GM19035 (cell line): ENCODE measurements around the gene ABCB11.

Experiments
- ATAC-seq: cut with Tn5 transposase; IDR thresholded peaks from one replicate; pipeline ENCODE4 v1.9.1; 2021; ENCODE audit not compliant: unreplicated experiment

The ABCB11 gene

DNA sequence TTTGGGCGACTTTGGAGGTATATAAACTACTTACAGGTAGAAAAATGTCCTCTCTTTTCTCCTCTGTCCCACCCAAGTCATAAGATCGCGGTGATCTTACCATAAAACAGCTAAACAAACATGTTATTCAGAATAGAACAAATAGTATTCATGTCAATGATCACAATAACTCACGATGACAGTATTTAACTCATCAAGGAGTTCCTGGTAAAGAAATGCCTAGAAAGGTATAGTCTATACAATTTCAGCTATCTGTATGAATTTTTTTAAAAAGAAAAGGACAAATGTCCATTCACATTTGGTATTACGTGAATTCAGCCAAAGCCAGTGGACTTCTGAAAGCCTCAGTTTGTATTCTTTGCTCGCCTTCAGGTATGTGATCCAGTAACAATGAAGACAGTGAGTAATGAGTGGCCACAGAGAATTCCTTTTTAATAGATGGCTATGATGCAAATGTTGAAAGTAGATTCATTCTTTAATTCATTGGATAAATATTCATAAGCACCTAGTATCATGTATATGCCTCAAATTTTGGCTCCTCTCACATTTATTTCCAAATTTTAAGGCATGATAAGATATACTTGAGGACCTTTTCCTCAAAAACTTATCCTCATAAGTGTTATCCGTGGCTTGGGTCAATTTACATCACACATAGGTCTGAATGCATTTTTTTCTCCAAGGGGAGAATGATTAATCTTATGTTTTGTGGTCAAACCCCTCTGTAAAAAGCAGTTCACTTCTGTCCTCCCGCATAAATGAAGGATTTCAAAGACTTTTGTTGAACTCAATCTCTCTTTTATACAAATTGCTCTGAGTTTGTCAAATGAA, 20.3 kb downstream of the ABCB11 start:
- ATAC-seq, result no peak

DNA sequence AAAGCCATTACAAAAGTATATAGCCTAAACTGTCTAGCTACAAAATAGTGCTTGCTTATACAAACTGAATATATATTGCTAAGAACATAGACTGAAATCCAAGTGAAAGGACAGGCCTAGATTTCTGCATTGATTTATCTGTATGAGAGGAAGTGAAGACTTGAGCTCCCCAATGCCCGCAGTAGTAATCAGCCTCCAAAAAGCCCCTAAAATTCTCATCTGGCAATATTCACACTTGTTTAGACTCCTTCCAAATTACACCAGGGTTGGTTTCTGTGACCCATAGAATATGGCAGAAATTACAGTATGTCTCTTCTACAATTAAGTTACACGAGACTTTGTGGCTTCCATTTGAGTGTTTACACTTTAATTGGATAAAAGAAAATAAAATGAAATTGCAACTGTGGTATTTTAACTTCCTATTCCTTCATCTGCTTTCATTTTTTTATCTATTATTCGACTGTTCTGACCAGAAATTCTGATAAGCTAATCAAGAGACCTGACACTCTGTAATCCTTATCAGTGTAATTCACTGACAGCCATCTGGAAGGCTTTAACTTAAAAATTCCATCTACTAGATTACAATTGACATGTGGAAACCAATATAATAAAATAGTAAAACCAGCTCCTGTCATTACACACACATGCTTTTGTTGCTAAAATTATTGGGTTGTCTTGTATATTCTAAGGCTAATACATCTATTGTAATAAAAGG, 21.1 kb downstream of the ABCB11 start:
- no peak for ATAC-seq

DNA sequence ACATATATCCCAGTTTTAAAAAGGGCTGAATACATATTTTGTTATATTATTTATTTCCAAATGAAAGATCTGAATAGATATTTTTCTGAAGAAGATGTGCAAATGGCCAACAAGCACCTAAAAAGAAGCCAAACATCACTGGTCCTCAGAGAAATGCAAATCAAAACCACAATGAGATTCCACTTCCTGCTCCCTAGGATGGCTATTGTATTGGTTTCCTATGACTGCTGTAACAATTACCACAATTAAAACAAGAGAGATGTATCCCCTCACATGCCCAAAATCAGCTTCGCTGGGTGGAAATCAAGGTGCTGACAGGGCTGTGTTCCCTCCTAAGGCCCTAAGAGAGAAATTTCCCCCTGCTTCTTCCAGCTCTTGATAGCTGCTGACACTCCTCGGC, 23.2 kb downstream of the ABCB11 start:
- no peak for ATAC-seq

- no peak for ATAC-seq
Measured at GRCh38 chr2:169007356-169007755, 23.8 kb downstream of the ABCB11 start.

- ATAC-seq, result no peak
Measured at GRCh38 chr2:169006665-169007064, 24.5 kb downstream of the ABCB11 start.

GRCh38 chr2:169005994-169006393, 25.1 kb downstream of the ABCB11 start:
- no peak for ATAC-seq

GRCh38 chr2:169005080-169005598, 26.0 kb downstream of the ABCB11 start:
- no peak for ATAC-seq

DNA sequence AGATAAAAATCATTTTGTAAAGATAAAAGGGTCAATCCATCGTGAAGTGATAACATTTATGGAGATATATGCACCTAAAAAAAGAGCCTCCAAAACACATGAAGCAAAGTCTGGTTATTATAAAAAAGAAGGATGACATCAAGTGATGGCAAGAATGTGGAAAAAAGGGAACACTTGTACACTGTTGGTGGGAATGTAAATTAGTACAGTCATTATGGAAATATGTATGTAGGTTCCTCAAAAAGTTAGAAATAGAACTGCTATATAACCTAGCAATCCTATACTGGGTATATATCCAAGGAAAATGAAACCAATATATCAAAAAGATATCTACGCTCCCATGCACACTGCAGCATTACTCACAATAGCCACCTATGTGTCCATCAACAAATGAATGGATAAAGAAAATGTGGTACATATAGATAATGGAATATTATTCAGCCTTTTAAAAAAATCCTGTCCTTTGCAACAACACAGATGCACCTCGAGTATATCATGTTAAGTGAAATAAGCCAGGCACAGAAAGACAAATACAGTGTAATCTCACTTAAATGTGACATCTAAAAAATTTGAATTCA, 28.9 kb downstream of the ABCB11 start:
- ATAC-seq, result no peak

DNA sequence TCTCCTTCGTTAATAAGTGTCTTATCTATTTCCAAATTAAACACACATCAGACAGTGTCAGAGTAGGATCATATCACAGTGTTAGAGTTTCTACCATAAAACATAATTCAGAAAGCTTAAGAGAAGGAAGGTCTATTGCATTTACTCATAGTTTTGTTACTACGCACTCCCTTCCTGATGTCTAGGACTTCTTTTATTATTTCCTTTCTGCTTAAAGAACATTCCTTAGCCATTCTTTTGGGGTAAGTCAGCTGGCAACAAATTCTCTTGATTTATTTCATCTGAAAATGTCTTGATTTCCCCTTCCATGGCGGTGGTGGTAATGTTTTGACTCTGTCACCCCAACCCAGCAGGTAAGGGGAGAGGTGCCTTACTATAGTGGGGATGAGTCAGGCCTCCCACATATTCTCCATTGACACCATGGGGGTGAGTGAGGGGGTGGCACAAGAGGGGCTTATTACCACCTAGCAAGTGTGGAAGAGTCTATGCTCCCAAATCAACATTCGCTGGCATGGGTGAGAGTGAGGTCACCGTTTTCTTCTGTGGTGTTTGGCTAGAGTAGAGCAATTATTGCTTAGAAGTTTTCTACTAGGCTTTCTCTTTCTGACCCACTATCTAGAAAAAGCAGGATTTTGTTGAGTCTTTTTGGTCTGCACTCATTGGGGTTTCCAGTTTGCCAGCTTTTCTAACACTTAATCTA, 29.9 kb downstream of the ABCB11 start:
- no peak for ATAC-seq

- ATAC-seq, result no peak
Measured at GRCh38 chr2:168999668-169000213, 31.4 kb downstream of the ABCB11 start.

DNA sequence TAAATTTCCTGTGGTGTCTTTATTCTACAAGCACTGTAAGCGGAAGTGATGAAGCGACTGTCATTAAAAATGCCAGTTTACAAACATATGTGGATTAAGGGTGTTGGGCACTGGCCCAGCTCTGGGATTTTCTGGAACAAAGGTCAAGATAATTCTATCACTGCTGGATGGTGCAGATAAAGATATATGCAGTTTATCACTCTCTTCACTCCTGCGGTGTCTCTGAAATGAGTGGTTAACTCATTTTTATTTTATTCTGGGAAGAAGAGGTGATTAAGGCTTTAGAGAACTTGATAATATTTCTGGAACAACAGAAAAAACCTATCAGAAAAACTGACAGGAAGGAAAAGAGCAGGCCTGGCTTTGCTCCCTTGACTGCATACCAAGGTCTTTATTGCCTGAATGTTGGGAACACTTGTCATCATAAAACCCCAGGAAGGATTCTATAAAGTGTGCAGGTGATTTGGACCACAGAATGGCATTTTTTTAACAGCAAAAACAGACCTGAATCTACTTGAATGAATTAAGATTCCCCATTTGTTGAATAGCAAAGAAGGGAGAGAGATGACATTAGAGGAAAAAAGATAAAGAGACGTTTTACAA, 32.4 kb downstream of the ABCB11 start:
- no peak for ATAC-seq

GRCh38 chr2:168997794-168998193, 33.3 kb downstream of the ABCB11 start:
- no peak for ATAC-seq

- no peak for ATAC-seq
Measured at GRCh38 chr2:168997118-168997521, 34.0 kb downstream of the ABCB11 start.

- no peak for ATAC-seq
Measured at GRCh38 chr2:168995744-168996143, 35.4 kb downstream of the ABCB11 start.

GRCh38 chr2:168993538-168993937, 37.6 kb downstream of the ABCB11 start:
- no peak for ATAC-seq

DNA sequence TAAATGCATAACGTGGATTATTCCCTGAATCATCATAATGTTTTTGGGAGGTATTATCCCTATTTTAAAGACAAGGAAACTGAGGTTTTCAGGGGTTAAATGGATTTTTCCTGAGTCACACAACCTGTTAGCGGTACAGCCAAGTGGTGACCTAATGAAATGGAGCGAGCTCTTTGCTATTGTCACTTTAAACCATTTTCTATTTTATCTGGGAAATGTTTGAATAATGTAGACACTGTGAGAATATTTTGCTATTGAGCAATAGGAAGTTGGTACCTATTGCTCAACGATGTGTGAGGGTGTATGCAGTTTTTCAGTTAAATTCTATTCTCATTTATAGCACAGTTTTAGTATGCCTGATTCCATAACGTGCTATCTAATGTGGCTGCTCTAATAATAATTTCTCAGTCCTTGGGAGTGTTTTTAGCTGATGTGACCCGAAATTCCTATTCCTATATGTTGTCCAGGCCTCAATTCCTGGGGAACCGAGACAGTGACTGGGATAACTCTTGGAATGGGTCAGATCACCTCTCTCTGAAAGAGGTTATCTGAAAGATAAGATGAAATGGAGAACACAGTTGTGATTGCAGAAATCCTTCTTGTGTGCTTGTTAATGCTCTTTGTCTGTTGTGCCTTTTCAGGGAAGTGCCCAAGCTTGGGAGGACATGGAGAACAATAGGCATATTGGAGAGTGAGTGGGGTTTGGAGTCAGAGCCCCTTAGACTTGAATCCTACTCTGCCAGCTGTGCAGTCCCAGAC, 38.4 kb downstream of the ABCB11 start:
- no peak for ATAC-seq

GRCh38 chr2:168992026-168992425, 39.1 kb downstream of the ABCB11 start:
- no peak for ATAC-seq

DNA sequence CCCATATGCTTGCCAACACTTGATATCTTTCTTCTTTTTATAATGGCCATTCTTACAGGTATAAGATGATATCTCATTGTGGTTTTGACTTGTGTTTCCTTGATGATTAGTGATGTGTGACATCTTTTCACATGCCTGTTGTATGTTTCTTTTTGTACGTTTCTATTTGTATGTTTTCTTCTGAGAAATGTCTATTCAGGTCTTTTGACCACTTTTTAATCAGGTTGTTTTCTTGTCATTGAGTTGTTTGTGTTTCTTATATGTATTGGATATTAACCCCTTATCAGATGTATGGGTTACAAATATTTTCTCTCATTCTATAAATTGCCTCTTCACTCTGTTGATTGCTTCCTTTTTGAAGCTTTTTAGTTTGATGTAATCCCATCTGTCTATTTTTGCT, 42.4 kb downstream of the ABCB11 start:
- ATAC-seq, result no peak

DNA sequence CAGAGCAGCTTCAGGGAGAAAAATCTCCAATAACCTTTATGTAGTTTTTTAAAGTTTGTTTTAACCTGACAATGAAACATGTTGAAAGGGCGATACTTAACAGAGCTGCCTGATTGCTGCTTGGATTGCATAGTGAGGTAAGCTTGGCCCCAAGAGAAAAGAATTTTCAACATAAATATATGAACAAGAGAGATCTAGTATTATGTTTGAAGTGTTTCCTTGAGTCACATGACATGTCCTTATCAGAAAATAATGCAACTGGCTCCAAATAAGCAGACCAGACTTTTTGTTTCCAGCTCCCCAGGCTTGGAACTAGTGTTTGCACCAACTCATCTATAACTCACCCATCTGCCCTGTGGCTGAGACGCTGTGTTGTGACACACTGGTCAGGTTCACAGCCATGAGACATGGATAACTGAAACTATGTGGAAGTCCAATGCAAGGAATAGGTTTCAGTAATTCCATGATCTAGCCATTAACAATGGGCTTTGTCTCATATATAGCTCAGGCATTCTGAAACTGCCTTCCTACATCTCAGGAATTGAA, 44.7 kb downstream of the ABCB11 start:
- no peak for ATAC-seq

GRCh38 chr2:168981651-168982050, 49.5 kb downstream of the ABCB11 start:
- no peak for ATAC-seq
